GM18517 (cell line): Measurements from ENCODE around the gene NTRK3.

Source experiments
- ATAC-seq: cut with Tn5 transposase; IDR thresholded peaks from one replicate; pipeline ENCODE4 v1.9.1; 2021; ENCODE audit warnings: mild to moderate bottlenecking, moderate library complexity; ENCODE audit not compliant: unreplicated experiment

NTRK3 gene

DNA sequence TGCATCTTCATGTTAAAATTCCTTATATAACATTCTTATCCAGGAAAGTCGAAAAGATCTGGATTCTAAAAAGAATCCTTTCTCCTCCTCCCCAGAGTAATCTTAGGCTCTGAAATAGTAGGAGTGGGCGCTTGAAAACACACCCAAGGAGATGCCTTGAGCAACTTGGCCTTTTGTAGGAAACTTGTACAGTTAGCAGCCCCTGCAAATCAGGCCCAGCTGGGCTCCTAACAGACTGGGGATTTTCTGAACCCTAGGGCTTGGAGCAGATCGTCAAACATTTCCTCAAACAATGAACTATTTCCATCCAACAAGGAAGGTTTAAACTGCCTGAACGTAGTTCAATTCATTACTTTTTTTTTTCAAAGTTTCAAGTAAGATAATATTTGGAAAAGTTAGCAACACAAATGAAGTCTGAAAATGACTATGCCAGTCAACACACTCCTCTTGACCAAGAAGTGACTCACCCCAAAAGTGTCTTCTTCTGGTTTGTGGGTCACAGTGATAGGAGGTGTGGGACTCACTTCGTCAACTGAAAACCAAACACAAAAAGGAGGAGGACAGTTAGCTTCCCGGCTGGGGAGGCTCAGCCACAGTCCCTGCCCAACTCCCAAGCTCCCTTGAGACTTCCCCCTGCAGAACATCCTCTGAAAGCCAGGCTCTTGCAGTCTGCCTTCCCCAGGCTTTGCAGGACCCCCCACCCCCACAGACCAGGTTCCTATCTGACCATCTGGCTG lies 129.7 kb downstream of the NTRK3 start:
- no peak for ATAC-seq

DNA sequence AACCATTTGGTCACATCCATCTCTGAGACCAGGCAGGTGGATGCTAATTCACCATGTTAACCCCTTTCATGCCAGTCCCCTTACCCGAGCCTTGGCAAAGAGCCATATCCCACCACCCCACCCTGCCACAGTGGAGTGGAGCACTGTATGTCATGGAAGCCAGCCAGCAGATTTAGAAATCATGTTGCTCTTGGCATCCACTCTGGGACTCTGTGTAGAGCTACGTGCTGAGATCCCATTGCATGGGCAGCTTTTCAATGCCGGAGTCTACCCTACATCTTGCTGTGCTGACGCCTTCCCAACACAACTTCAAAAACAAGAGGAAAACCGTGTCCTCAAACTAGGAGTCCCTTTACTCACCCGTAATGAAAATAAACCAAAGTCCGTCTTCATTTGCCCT lies 131.0 kb downstream of the NTRK3 start:
- ATAC-seq, result no peak

DNA sequence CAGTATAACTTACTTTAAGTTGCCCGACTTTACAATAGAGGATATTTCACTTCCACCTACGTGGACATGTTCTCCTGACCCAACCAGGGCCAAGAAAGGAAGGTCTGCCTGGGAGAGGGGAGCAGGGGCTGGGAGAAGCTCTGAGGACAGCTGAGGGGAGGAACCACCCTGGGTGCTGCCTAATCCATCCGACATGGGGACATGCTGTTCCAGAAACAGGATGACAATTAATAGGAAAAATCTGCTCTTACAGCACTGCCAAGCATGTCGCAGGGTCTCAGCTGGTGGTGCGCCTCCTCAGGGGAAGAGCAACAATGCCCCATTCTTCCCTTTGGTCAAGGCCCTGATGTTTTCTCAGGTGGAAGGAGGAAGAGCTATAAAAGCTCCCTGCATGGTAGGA lies 132.3 kb downstream of the NTRK3 start:
- no peak for ATAC-seq

DNA sequence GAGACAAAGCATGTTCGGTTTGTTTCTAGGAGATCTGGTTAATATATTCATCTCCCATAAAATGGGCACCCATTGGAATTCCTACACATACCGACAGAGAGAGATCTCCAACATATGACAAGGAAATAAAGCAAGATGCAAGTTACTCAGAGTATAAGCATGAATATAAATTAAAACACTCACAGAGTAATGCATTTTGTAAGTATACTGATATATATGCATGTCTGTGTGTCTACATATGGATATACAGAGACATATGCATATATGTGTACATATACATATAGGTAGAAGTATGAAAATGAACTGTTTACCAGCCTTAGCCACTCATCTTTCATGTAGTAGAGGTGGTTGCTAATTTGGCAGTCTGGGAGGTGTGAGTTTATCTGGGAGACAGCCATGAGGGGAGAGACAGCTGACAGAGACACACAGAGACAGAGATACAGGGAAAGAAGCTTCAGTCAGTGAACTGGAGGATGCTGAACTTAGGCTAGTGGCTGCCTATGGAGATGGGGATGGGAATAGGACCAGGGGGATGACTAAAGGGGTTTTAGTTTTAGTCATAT lies 134.5 kb downstream of the NTRK3 start:
- ATAC-seq, result no peak

DNA sequence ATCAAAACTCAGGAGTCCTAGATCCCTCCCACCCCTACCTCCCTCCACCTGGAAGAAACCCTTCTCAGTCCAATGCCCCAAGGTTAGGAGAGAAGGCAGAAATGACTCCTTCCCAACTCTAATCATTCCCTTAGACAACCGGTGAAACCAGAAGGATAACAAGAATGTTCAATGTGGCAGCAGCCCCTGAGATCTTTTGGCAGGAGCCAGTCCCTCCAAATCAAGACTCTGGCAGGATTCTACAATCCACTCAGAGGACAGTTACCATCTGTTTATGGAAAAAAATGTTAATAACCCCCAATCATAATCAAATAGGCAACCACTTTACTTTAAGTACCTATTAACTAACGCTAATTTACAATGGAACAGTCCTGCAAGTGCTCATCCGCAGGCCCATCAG lies 136.5 kb downstream of the NTRK3 start:
- no peak for ATAC-seq

DNA sequence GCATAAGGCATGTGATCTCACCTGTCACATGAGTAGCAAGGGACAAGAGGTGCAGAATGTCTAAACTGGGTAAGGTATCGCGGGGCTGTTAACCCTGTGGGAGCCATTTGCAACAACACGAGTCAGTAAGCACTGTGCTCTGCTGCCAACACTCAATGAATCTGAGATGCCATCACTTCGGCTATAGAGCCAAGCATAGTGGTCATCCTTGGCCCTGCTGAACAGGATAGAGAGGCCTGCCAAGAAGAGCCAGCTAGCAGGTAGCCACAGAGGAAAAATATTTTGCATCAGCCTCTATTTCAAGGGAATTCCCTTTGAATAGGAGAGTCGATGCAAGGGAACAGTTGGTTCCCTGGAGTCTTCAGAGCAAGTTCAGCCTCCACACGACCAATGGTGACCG lies 137.8 kb downstream of the NTRK3 start:
- no peak for ATAC-seq

DNA sequence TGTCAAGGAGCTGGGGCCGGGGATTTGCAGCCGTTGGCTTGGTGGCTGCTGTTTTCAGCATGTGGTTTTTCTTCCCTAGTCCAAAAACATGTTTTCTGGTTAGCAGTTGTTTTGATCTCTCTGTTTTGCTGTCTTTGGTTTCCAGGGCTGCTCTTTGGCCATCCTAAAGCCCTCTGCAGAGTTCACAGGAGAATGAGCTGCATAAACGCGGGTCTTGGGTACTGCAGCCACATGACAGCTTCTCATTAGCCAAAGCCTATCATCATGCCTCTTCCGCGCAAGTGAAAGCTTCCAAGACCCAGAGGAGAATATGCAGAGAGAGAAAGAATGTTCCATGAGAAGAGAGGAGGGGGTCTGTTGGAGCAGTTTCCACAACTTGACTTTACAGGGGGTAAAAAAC lies 138.5 kb downstream of the NTRK3 start:
- no peak for ATAC-seq

DNA sequence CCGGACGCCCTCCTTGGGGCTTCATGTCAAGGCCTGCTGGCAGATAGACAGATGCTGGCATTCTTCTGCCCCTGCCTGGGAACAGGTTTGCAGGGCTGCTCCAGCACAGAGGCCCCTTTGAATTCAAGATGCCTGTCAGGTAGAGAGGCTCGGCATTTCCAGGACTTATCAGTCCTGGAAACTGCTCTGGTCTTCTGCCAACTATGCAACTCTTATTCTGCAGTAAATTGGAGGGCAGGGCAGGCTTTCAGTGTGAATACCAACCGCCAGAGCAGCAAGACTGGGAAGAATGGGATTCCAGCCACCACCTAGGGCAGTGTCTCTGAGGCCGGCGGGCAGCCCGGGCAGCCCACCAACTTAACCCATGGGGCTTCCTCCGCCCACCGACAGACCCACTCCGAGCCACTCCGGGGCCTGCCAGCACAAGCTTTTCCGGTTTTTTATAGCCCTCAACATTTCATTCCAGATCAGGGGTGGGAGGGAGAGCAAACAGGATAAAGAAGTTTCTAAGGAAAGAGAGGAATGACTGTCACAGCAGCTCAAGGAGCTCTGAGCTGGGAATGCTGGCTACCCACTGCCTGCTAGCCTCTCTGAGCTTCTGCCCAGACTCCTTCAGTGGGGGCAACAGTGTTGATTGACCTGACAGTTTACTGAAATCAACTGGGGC lies 140.9 kb downstream of the NTRK3 start:
- no peak for ATAC-seq

DNA sequence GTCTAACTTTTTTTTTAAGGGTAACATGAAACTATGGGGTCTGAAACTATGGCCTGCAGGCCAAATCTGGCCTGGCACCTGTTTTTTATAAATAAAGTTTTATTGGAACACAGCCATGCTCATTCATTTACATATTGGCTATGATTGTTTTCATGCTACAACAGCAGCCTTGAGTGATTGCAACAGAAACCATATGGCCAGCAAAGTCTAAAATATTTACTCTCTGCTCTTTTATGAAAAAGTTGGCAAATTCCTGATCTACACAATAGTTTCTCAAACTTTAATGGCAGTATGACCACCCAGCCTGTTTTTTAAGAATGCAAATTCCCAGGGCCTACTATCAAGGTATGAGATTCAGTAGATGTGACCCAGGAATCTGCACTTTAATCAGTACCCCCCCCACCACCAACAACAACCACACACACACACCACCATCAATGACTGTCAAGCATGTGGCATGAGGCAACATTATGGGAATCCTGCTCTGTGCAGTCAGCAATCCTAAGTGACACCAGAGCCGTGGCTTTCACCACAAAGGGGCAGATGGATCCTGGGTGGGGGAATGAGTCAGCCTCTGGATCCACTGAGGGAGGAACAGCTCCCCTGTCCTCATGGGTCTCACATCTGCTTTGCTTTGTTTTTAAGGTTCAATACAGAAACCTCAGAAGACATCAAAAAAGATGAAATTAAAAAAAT lies 142.8 kb downstream of the NTRK3 start:
- ATAC-seq, result no peak

DNA sequence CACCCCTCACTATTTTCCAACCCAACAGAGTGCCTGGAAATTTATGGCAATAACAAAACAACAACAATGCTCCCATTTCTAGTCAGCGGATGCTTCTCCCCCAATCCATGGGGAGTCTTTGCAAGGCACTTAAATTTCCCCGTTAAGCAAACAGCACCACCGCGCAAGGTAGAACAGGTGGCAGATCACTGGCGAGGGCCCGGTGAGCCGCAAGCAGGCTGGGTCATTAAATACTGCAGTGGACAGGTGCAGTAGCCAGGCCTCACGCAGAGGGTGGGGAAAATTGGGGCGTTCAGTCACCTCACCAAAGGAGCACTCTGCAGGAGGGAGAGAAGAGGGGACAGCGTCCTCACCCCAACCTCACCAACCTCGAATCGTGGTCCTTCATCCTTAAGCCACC lies 147.5 kb downstream of the NTRK3 start:
- ATAC-seq, result no peak

DNA sequence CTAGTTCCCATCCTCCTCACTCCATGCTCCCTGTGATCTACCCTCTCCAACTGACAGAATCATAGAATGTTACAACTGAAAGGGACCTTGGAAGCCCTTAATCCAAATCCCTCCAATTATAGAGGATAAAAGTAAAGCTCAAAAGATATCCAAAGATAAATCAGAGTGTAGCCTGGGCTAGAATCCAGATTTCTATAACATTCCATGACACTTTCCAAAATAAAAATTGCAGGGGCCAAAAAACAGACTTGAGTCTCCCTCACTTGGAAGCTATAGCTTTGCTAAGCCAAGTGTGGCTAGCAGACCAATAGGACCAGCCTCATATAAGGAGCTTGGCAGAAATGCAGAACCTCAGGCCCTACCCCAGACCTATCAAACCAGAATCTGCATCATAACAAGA lies 148.1 kb downstream of the NTRK3 start:
- no peak for ATAC-seq

DNA sequence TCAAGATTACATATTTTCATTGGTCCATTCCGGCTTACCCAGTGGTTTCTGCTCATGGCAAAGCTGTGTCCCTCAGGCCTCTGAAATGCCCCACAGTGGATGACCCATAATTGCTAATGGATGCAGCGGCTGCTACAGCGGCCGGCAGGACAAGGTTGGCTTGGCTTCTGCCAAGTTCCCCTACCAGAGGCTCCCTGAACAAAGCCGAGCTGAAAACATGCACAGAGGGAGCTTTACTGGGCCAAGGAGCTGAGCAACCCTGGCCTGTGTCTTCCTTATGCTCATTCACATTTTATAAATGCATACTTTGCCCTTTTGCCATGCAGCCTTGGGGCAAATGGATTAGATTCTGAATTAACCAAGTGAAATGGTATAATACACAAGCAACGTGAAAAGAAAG lies 150.5 kb downstream of the NTRK3 start:
- no peak for ATAC-seq

DNA sequence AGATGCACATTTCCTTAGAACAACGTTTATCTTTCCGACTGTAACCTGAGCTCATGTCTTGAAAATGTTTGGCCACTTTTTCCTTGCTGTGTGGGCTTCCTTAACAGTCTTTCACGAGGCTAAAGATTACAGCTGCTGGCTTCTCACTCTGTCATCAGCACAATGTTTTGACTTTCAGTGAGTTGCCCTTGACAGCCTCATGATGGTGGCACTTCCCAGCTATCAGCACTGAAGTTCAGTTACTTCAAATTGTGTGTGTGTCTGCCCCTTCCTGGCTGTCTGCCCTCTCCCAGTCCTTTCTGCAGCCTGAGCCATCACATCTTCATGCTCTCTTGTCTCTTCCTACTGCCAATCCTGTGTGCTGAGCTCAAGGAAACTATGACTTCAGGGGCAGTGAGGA lies 152.2 kb downstream of the NTRK3 start:
- no peak for ATAC-seq

DNA sequence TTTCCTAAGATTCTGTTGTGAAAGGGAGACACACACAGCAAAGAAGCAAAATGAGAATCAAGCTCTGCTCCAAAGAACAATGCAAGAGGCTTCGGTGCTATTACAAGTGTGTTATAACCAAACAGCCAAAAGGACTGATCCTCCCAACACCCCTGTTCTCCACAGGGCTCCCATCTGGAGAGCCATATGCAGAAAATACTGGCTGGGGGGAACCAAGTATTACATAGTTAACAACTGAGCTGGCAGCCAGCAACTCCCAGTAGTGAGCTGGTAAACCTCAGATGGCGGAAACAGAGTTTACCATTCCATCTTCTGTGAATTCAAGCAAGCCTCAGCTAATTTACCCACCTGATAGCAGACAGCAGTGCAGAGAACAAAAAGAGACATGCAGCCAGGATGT lies 156.4 kb downstream of the NTRK3 start:
- no peak for ATAC-seq

DNA sequence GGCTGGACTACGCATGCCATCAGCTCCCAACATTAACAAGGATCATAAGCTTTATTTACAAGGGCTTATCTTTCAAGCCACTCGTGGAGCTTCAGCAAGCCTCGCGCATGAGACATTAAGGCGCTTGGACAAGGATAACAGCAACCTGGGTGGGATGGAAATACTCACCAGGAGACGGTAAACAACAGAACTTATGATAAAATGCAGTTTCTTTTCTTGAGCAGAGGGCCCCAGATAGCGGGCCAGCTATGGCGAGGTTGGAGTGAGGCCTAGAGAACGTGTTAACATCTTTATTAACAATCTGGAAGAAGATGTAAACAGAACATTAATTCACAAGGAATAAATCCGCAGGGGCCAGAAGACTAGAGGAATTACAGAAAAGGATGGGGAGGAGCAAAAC lies 158.2 kb downstream of the NTRK3 start:
- ATAC-seq, result no peak

DNA sequence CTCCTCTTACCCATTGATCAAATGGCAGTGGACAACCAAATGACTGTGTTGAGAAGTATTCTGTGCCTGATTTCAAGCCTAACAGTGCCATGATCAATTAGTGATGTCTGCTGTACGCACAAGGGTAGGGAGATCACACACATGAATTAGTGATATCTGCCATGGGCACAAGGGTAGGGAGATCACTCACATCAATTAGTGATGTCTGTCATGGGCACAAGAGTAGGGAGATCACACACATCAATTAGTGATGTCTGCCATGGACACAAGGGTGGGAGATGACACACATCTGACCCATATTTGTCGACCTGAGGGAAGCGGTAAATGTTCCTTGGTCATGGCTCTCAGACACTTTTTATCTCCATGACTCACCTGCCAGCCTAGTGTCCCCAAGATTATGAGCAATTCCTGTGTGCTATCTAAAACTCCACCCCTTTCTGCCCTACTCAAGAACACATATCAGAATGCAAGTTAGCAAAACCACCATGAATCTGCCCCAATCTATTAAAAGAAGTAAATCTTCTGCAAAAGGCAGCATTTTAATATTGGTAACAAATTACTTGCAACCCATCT lies 165.0 kb downstream of the NTRK3 start:
- no peak for ATAC-seq

DNA sequence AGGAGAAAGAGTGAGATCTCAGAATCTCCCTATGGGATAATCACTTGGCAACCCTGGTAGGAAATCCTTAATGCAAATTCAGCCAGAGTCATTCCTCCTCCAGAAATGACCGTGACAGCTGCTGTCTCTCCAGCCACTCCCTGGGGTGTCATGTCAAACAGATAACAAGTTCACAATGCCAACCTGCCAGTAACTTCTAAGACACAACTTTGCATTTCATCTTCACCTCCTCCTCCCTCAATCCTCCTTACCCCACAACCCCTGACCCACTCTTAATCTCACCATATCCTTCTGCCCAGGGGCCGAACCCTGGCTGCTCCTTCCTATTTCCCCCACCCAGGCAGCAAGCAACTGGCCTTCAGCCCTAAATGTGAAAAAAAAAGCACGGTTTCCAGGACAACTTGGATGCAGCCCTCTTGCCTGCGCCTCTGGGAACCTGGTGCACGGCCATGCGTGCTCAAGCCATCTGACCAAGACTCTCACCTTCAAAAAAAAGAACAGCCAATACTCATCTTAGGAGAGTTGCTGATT lies 166.0 kb downstream of the NTRK3 start:
- no peak for ATAC-seq

DNA sequence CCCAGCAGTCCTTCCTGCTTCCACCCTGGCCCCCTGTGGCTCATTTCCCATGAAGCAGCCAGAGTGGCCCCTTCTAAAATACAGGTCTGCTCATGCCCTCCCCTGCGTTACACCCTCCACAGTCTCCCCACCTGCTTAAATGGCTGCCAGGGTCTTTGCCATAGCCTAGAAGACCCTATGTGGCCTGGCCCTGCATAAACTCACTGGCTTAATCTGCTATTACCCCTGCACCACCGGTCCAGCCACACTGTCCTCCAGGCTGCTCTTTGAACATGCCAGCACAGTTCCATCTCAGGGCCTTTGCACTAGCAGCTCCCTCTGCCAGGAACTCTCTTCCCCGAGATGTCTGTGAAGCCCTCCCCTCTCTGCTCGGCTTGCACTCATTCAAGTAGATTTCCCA lies 166.8 kb downstream of the NTRK3 start:
- ATAC-seq, result no peak

DNA sequence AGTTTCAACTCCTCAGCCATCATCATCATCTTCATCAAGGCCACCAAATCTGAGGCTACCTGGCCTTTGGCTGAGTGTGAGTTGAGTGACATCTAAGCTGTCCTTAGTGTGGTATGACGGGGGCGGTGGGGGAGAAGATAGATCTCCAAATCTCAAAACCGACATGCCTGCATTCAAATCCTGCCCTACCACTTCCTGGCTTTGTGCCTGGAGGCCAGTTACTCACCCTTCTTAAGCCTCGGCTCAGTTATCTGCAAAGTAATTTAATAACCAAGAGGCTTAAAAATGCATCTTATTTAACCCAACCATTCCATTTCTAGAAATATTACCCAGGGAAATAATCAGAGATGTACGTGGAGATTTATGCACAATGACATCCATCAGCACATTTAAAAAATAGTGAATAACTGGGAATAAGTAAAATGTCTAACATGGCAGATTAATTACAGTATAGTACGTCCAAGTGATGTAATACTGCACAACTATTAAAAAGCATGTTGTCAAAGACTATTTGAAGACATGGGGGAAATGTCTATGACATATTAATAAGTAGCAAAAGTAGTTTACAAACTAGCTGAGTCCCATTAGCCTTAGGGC lies 167.4 kb downstream of the NTRK3 start:
- ATAC-seq, result no peak

DNA sequence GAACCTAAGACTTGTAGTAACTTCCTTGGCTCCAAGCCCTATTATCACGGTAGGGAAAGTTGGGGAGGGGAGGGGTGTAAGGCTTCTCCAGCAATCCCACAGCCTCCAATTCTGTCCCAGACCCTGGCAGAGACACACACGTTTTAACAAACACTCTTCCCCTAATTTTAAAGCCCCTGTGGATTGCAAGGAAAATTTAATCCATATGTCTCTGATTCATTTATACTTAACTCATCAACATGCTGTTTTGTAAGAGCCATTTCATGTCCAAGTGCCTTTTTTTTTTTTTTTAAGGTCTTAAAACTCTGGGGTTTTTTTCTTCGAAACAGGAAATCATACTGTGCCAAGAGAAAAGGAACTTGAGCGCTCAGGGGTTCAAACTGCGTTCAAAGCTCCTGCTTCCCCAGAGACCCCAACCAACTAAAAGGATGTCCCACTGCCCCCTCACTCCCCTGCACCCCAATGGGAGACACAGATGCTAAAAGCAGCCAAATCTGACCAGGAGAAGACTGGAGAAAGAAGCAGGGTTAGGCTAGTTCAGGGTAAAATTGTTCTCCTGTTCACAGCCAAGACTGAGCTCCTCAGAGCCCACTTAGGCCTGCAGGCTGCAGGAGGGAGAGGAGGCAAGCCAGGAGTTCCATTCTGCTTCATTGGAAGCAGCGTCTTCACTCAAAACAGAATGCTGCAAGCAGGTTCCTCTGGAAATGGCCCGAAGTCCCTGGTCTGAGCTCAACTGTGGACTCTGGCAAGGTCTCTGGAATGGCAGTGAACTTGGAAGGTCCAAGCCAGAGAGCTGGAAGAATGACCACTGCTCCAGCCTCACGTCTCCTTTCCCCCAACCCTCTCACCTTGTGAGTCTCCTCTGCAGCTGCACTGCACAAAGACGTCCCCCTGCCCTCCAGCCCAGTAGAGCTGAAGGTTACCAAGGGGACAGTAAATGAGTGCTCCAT lies 172.5 kb downstream of the NTRK3 start:
- no peak for ATAC-seq
